Esophagus squamous epithelium (tissue), 5 donors: Measurements from ENCODE around the gene DACH2. TPM values are rescaled to one million over a fixed set of nuclear protein-coding genes. Genes with fewer than 3 reads are reported as not detected.

Experiments
- DNase-seq: peaks from one replicate; lab custom pipeline; 2025; lab: John Stamatoyannopoulos, UW
- H3K27ac ChIP-seq, 4 donors: fragments of 200-600 bp; sonication (generic); one replicate each; pipeline ENCODE4 v1.5.1; 2016 to 2019; ENCODE audit warnings: mild to moderate bottlenecking in 1 of 4
- H3K27me3 ChIP-seq, 4 donors: fragments of 200-600 bp; sonication (generic); 1 replicate in 3 of 4; 2 replicates in 1 of 4; pipeline versions ENCODE4 v1.5.1 to v1.6.0; 2017 to 2021; ENCODE audit warnings: antibody characterized with exemption in 1 of 4
- H3K36me3 ChIP-seq, 3 donors: fragments of 200-600 bp; sonication (generic); one replicate each; pipeline ENCODE4 v1.5.1; 2016 to 2019
- H3K4me1 ChIP-seq, 3 donors: fragments of 200-600 bp; sonication (generic); one replicate each; pipeline ENCODE4 v1.5.1; 2017 to 2019
- H3K4me3 ChIP-seq, 4 donors: fragments of 200-600 bp; sonication (generic); 1 replicate in 3 of 4; 2 replicates in 1 of 4; pipeline ENCODE4 v1.5.1; 2016 to 2019; ENCODE audit warnings: mild to moderate bottlenecking in 2 of 4, moderate library complexity in 1 of 4
- H3K9me3 ChIP-seq, 3 donors: fragments of 200-600 bp; sonication (generic); one replicate each; pipeline ENCODE4 v1.5.1; 2016 to 2019
- CTCF ChIP-seq, 6 experiments: fragments of 450-650 bp in 4 of 6; fragments of 200-600 bp in 2 of 6; sonication (generic) in 2 of 6; IDR thresholded peaks; one replicate each; pipeline ENCODE4 v1.5.1; 2016 to 2019; ENCODE audit warnings: antibody characterized with exemption in 6 of 6, mild to moderate bottlenecking in 4 of 6, moderate library complexity in 4 of 6
- POLR2A ChIP-seq, 4 donors: fragments of 450-650 bp; IDR thresholded peaks; one replicate each; pipeline ENCODE4 v1.6.1; 2017; ENCODE audit warnings: antibody characterized with exemption in 4 of 4, mild to moderate bottlenecking in 4 of 4, moderate library complexity in 3 of 4
- WGBS, 2 donors: methylation state at CpG; one replicate each; pipeline ENCODE4 v1.1.5; 2018; 5-methylcytosine and 5-hydroxymethylcytosine counted together
- intact Hi-C: fragments of 100-400 bp; cut with DNase I; formaldehyde crosslinking; loops from one replicate; pipeline ENCODE4 v1.15.0; 2022
- total RNA-seq, 4 donors: library from RNA; depleted of rRNA; stranded (reverse); fragments of >200 nt; gene quantifications; one replicate each; pipeline ENCODE4 v1.1.0, GENCODE V29; 2016
- donor health status: DM: yes; HTN: yes; CAD: no.

DACH2 gene
- total RNA-seq, 4 donors from 2014 or later, result 1.3 TPM; not detected in 3

GRCh38 chrX:86237482-86237881, 89.2 kb downstream of the DACH2 start:
- Histone ChIP-seq H3K27ac (no peak overlapping the region), H3K4me3 (no peak overlapping the region), H3K36me3 (no peaks in the 10 kb centered on the region), H3K9me3 (peaks cover 0 to 13% (median 0%) of the 10 kb centered on the region in 3 donors), H3K27me3 (no peaks in the 10 kb centered on the region), H3K4me1 (no peaks in the 10 kb centered on the region)
- TF ChIP-seq POLR2A (IDR thresholded peaks at IDR 0.05), result no peak
- no peak for TF ChIP-seq CTCF (IDR thresholded peaks at IDR 0.05)
- WGBS, 2 donors, result 60 to 69% methylated on average over 3 of the region's 6 CpGs
- DNase-seq, result no peak
- intact Hi-C loops, result no loop called here

- H3K4me3 ChIP-seq, result no peak overlapping the region
- H3K27ac ChIP-seq, result no peak overlapping the region
- H3K27me3 ChIP-seq, result no peaks in the 10 kb centered on the region
- no peak for TF ChIP-seq CTCF (IDR thresholded peaks at IDR 0.05)
- TF ChIP-seq POLR2A (IDR thresholded peaks at IDR 0.05), result no peak
- 91 to 100% methylated on average over 1 of the region's 1 CpG for WGBS, 2 donors
- no peak for DNase-seq
- peaks cover 0 to 13% (median 0%) of the 10 kb centered on the region in 3 donors for H3K9me3 ChIP-seq
- intact Hi-C loops, result no loop called here
- H3K36me3 ChIP-seq, result no peaks in the 10 kb centered on the region
- H3K4me1 ChIP-seq, result no peaks in the 10 kb centered on the region
These were observed 93.3 kb downstream of the DACH2 start for GRCh38 chrX:86241547-86241946.

- no peak for DNase-seq
- Histone ChIP-seq H3K4me3 (no peak overlapping the region), H3K9me3 (no peaks in the 10 kb centered on the region), H3K27ac (no peak overlapping the region), H3K4me1 (no peaks in the 10 kb centered on the region), H3K36me3 (no peaks in the 10 kb centered on the region), H3K27me3 (no peaks in the 10 kb centered on the region)
- intact Hi-C loops, result no loop called here
- TF ChIP-seq CTCF (IDR thresholded peaks at IDR 0.05), result no peak
- TF ChIP-seq POLR2A (IDR thresholded peaks at IDR 0.05), result no peak
These were observed 115.3 kb downstream of the DACH2 start for GRCh38 chrX:86263526-86263925.

- no peaks in the 10 kb centered on the region for H3K4me1 ChIP-seq
- WGBS, 2 donors, result 60 to 74% methylated on average over 3 to 10 of the region's 10 CpGs
- H3K9me3 ChIP-seq, result no peaks in the 10 kb centered on the region
- H3K27ac ChIP-seq, result no peak overlapping the region
- no peaks in the 10 kb centered on the region for H3K36me3 ChIP-seq
- no peak for DNase-seq
- no peak for TF ChIP-seq CTCF (IDR thresholded peaks at IDR 0.05)
- no peak for TF ChIP-seq POLR2A (IDR thresholded peaks at IDR 0.05)
- intact Hi-C loops, result no loop called here
- H3K4me3 ChIP-seq, result no peak overlapping the region
- H3K27me3 ChIP-seq, result no peaks in the 10 kb centered on the region
These were observed 147.0 kb downstream of the DACH2 start for GRCh38 chrX:86295293-86295692.

GRCh38 chrX:86322913-86323312, 174.7 kb downstream of the DACH2 start:
- no peaks in the 10 kb centered on the region for H3K36me3 ChIP-seq
- intact Hi-C loops, result no loop called here
- no peak overlapping the region for H3K4me3 ChIP-seq
- H3K27ac ChIP-seq, result no peak overlapping the region
- H3K27me3 ChIP-seq, result no peaks in the 10 kb centered on the region
- 20 to 74% methylated on average over 1 to 3 of the region's 3 CpGs for WGBS, 2 donors
- no peak for TF ChIP-seq POLR2A (IDR thresholded peaks at IDR 0.05)
- no peak for TF ChIP-seq CTCF (IDR thresholded peaks at IDR 0.05)
- DNase-seq, result no peak
- H3K4me1 ChIP-seq, result no peaks in the 10 kb centered on the region
- peaks cover 0 to 8% (median 0%) of the 10 kb centered on the region in 3 donors for H3K9me3 ChIP-seq
